HEK293 (cell line): ENCODE data around the gene ERCC6.

Experiments used
- CTCF ChIA-PET: fragments of 350-600 bp; formaldehyde crosslinking; extraction: SDS; loops from one replicate; lab custom pipeline; 2021; ENCODE audit warnings: antibody characterized with exemption; lab: Yijun Ruan, JAX
- POLR2A ChIA-PET: fragments of 300-600 bp; formaldehyde crosslinking; extraction: SDS; loops from one replicate; lab custom pipeline; 2020; ENCODE audit warnings: antibody characterized with exemption, inconsistent platforms; lab: Yijun Ruan, JAX
- H3K27ac ChIP-seq: fragments of 200-500 bp; sonication (Bioruptor generic); 2 replicates; pipeline ENCODE4 v1.5.1; 2014; ENCODE audit warnings: low read depth, low read length, control low read depth, inconsistent platforms; ENCODE audit errors: extremely low read depth
- H3K36me3 ChIP-seq, 2 experiments: fragments of 200-500 bp in 1 of 2; sonication (Bioruptor generic) in 1 of 2; 1 replicate in 1 of 2; 2 replicates in 1 of 2; pipeline ENCODE4 v1.5.1; 2014 to 2017; ENCODE audit warnings: inconsistent platforms in 2 of 2, low read length in 2 of 2; ENCODE audit not compliant: control insufficient read depth in 2 of 2, insufficient read depth in 1 of 2
- H3K4me1 ChIP-seq: fragments of 200-500 bp; sonication (Bioruptor generic); 2 replicates; pipeline ENCODE4 v1.5.1; 2014; ENCODE audit warnings: mild to moderate bottlenecking, low read length, inconsistent platforms; ENCODE audit not compliant: control insufficient read depth, insufficient read depth
- H3K4me3 ChIP-seq: 2 replicates; pipeline ENCODE4 v1.5.1; 2011; ENCODE audit warnings: low read depth, mild to moderate bottlenecking, control low read depth, low read length, moderate library complexity
- H3K9me3 ChIP-seq: fragments of 200-500 bp; sonication (Bioruptor generic); 2 replicates; pipeline ENCODE4 v1.5.1; 2014; ENCODE audit warnings: low read depth, low read length, inconsistent platforms; ENCODE audit not compliant: control insufficient read depth, insufficient read depth
- CTCF ChIP-seq: fragments of 450-650 bp; formaldehyde crosslinking; IDR thresholded peaks from 2 replicates; pipeline ENCODE4 v1.5.1; 2016; ENCODE audit warnings: missing biosample characterization, missing genetic modification characterization
- KLF17 ChIP-seq: fragments of 450-650 bp; formaldehyde crosslinking; IDR thresholded peaks from 2 replicates; pipeline ENCODE4 v1.5.1; 2016; ENCODE audit warnings: missing biosample characterization, missing genetic modification characterization
- KLF8 ChIP-seq: fragments of 450-650 bp; formaldehyde crosslinking; IDR thresholded peaks from 2 replicates; pipeline ENCODE4 v1.5.1; 2016; ENCODE audit warnings: missing biosample characterization, missing genetic modification characterization
- KLF9 ChIP-seq: fragments of 450-650 bp; formaldehyde crosslinking; IDR thresholded peaks from 2 replicates; pipeline ENCODE4 v1.5.1; 2016; ENCODE audit warnings: missing biosample characterization, missing genetic modification characterization, low read depth
- RBAK ChIP-seq: fragments of 450-650 bp; formaldehyde crosslinking; IDR thresholded peaks from 2 replicates; pipeline ENCODE4 v1.5.1; 2016; ENCODE audit warnings: missing biosample characterization, missing genetic modification characterization
- REPIN1 ChIP-seq: fragments of 450-650 bp; formaldehyde crosslinking; IDR thresholded peaks from 2 replicates; pipeline ENCODE4 v1.5.1; 2017; ENCODE audit warnings: missing biosample characterization, missing genetic modification characterization, low read depth
- SP2 ChIP-seq: fragments of 450-650 bp; formaldehyde crosslinking; IDR thresholded peaks from 2 replicates; pipeline ENCODE4 v1.5.1; 2016; ENCODE audit warnings: missing biosample characterization, missing genetic modification characterization
- SP3 ChIP-seq: fragments of 450-650 bp; formaldehyde crosslinking; IDR thresholded peaks from 2 replicates; pipeline ENCODE4 v1.5.1; 2016; ENCODE audit warnings: missing biosample characterization, missing genetic modification characterization
- ZBTB20 ChIP-seq: fragments of 450-650 bp; formaldehyde crosslinking; IDR thresholded peaks from 2 replicates; pipeline ENCODE4 v1.5.1; 2016; ENCODE audit warnings: missing biosample characterization, missing genetic modification characterization
- ZBTB48 ChIP-seq: fragments of 450-650 bp; formaldehyde crosslinking; IDR thresholded peaks from 2 replicates; pipeline ENCODE4 v1.5.1; 2016; ENCODE audit warnings: missing biosample characterization, missing genetic modification characterization
- ZBTB8A ChIP-seq: fragments of 450-650 bp; formaldehyde crosslinking; IDR thresholded peaks from 2 replicates; pipeline ENCODE4 v1.5.1; 2016; ENCODE audit warnings: missing biosample characterization, missing genetic modification characterization
- ZFHX2 ChIP-seq: fragments of 450-650 bp; formaldehyde crosslinking; conservative IDR thresholded peaks from 2 replicates; pipeline ENCODE4 v1.5.1; 2016; ENCODE audit warnings: missing biosample characterization, missing genetic modification characterization
- ZFP37 ChIP-seq: fragments of 450-650 bp; formaldehyde crosslinking; IDR thresholded peaks from 2 replicates; pipeline ENCODE4 v1.5.1; 2016; ENCODE audit warnings: missing biosample characterization, missing genetic modification characterization
- ZFP41 ChIP-seq: fragments of 450-650 bp; formaldehyde crosslinking; IDR thresholded peaks from 2 replicates; pipeline ENCODE4 v1.5.1; 2016; ENCODE audit warnings: missing biosample characterization, missing genetic modification characterization, borderline replicate concordance
- ZNF324 ChIP-seq: fragments of 450-650 bp; formaldehyde crosslinking; IDR thresholded peaks from 2 replicates; pipeline ENCODE4 v1.5.1; 2016; ENCODE audit warnings: missing biosample characterization, missing genetic modification characterization
- ZNF341 ChIP-seq: fragments of 450-650 bp; formaldehyde crosslinking; IDR thresholded peaks from 2 replicates; pipeline ENCODE4; 2016; ENCODE audit warnings: low read depth, missing biosample characterization, missing genetic modification characterization
- ZNF354C ChIP-seq: fragments of 450-650 bp; formaldehyde crosslinking; IDR thresholded peaks from 2 replicates; pipeline ENCODE4 v1.5.1; 2016; ENCODE audit warnings: missing biosample characterization, missing genetic modification characterization, low read depth, borderline replicate concordance
- ZNF560 ChIP-seq: fragments of 450-650 bp; formaldehyde crosslinking; IDR thresholded peaks from 2 replicates; pipeline ENCODE4 v1.5.1; 2017; ENCODE audit warnings: missing biosample characterization, missing genetic modification characterization, borderline replicate concordance
- ZNF629 ChIP-seq: fragments of 450-650 bp; formaldehyde crosslinking; IDR thresholded peaks from 2 replicates; pipeline ENCODE4 v1.5.1; 2017; ENCODE audit warnings: missing biosample characterization, missing genetic modification characterization
- ZNF768 ChIP-seq: fragments of 450-650 bp; formaldehyde crosslinking; IDR thresholded peaks from 2 replicates; pipeline ENCODE4 v1.5.1; 2018; ENCODE audit warnings: missing biosample characterization, mild to moderate bottlenecking, missing genetic modification characterization
- ZNF843 ChIP-seq: fragments of 450-650 bp; formaldehyde crosslinking; IDR thresholded peaks from 2 replicates; pipeline ENCODE4 v1.5.1; 2016; ENCODE audit warnings: missing biosample characterization, missing genetic modification characterization
- ZSCAN30 ChIP-seq: fragments of 450-650 bp; IDR thresholded peaks from 2 replicates; pipeline ENCODE4 v1.5.1; 2018; ENCODE audit warnings: missing biosample characterization, mild to moderate bottlenecking, missing genetic modification characterization, moderate library complexity
- ZXDB ChIP-seq: fragments of 450-650 bp; formaldehyde crosslinking; IDR thresholded peaks from 2 replicates; pipeline ENCODE4 v1.5.1; 2016; ENCODE audit warnings: missing biosample characterization, missing genetic modification characterization
- TF ChIP-seq, protein P1 (sequence below): fragments of 450-650 bp; formaldehyde crosslinking; IDR thresholded peaks from 2 replicates; pipeline ENCODE4 v1.5.1; 2017; ENCODE audit warnings: missing biosample characterization, missing genetic modification characterization
- TF ChIP-seq, protein P2 (sequence below): fragments of 450-650 bp; formaldehyde crosslinking; conservative IDR thresholded peaks from 2 replicates; pipeline ENCODE4 v1.5.1; 2016; ENCODE audit warnings: low read depth, missing biosample characterization, missing genetic modification characterization
- TF ChIP-seq, protein P3 (sequence below): fragments of 450-650 bp; formaldehyde crosslinking; optimal IDR thresholded peaks from 2 replicates; pipeline ENCODE3; 2016; ENCODE audit warnings: missing biosample characterization, mild to moderate bottlenecking, missing genetic modification characterization

Gene ERCC6

DNA sequence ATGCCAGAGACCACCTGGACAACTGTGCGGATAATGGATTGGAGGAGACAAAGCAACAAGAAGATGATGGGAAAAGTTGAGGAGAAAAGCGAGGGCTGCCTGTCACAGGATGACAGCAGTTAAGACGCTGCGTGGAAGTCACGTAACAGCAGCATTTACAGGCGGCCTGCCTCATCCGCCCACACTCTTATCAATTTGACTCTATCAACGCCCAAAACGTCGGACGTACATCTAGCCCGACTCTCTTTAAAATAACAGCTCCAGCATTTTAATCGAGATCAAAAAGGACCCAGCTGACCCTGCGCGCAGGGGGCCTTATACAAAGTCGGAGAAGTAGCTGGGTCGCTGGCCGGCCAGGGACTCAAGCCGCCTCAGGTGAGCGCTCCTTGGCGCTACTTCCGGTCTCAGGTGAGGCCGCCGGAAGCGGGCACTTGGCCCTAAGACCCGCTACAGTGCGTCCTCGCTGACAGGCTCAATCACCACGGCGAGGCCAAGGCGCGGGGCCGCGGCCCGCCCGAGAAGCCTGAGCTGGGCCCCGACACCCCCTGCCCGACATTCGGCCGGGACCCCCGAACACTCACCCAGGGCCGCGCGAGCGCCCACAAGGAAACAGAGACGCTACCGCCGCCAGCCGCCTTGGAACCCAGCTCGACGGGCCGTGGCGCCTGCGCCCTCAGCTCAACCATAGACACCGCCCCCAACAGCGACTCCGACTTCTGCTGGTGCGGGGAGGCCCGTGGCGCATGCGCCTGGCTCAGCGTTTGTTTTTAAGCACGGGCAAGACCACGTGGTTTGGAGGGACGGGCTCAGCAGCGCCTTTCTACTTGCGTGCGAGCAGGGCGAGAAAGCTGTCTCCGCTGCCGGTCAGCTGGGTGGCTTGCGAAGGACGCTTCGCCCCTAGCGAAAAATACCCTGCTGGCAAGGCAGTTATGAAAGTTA lies at the start of gene ERCC6:
TSS of gene ERCC6 (minus strand) at position 741 of the 939 bp plus-strand sequence.
- ChIA-PET CTCF (interaction anchor here (0.7 to 1.4 kb wide), 9 partner anchors 10 to 881 kb away, joined by 3 to 5 read pairs (median 3); no protein-coding TSS in a partner anchor), POLR2A (interaction anchor here (1.0 to 2.1 kb wide), 6 partner anchors 9 to 68 kb away, joined by 3 to 11 read pairs (median 4); no protein-coding TSS in a partner anchor)
- peaks cover 5% of the 10 kb centered on the region; the same call in 1 of the 2 replicates for H3K4me1 ChIP-seq
- TF ChIP-seq CTCF (peak; percentile 61; the same call in 1 of the 2 replicates), KLF8 (tag by site-specific recombination) (peak; percentile 57; the same call in 1 of the 2 replicates), ZBTB8A (peak; percentile 95), KLF9 (tag by site-specific recombination) (peak; percentile 17; the same call in 1 of the 2 replicates), SP3 (peak; percentile 35; the same call in 1 of the 2 replicates), ZFP41 (tag by site-specific recombination) (no peak), ZNF629 (tag by site-specific recombination) (0 out of 2 replicates have a peak, but pooled peaks have one; percentile 43), ZFHX2 (tag by site-specific recombination) (peak; percentile 65), KLF17 (tag by site-specific recombination) (0 out of 2 replicates have a peak, but pooled peaks have one; percentile 13), REPIN1 (tag by site-specific recombination) (no peak), ZNF324 (tag by site-specific recombination) (peak; percentile 39; the same call in 1 of the 2 replicates), SP2 (peak; percentile 58), ZNF341 (tag by site-specific recombination) (peak; percentile 67; the same call in 1 of the 2 replicates), ZNF843 (tag by site-specific recombination) (0 out of 2 replicates have a peak, but pooled peaks have one; percentile 10), ZNF354C (tag by site-specific recombination) (no peak), ZBTB20 (tag by site-specific recombination) (peak; percentile 13; the same call in 1 of the 2 replicates), ZBTB48 (tag by site-specific recombination) (no peak), ZNF768 (tag by site-specific recombination) (peak; percentile 93; the same call in 1 of the 2 replicates), RBAK (tag by site-specific recombination) (no peak), ZXDB (tag by site-specific recombination) (peak; percentile 65), ZSCAN30 (tag by site-specific recombination) (0 out of 2 replicates have a peak, but pooled peaks have one; percentile 33), ZFP37 (tag by site-specific recombination) (peak; percentile 87), ZNF560 (tag by site-specific recombination) (no peak)
- TF ChIP-seq, protein P1, sequence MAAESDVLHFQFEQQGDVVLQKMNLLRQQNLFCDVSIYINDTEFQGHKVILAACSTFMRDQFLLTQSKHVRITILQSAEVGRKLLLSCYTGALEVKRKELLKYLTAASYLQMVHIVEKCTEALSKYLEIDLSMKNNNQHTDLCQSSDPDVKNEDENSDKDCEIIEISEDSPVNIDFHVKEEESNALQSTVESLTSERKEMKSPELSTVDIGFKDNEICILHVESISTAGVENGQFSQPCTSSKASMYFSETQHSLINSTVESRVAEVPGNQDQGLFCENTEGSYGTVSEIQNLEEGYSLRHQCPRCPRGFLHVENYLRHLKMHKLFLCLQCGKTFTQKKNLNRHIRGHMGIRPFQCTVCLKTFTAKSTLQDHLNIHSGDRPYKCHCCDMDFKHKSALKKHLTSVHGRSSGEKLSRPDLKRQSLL (tag by site-specific recombination), result peak; percentile 94
- TF ChIP-seq, protein P2, sequence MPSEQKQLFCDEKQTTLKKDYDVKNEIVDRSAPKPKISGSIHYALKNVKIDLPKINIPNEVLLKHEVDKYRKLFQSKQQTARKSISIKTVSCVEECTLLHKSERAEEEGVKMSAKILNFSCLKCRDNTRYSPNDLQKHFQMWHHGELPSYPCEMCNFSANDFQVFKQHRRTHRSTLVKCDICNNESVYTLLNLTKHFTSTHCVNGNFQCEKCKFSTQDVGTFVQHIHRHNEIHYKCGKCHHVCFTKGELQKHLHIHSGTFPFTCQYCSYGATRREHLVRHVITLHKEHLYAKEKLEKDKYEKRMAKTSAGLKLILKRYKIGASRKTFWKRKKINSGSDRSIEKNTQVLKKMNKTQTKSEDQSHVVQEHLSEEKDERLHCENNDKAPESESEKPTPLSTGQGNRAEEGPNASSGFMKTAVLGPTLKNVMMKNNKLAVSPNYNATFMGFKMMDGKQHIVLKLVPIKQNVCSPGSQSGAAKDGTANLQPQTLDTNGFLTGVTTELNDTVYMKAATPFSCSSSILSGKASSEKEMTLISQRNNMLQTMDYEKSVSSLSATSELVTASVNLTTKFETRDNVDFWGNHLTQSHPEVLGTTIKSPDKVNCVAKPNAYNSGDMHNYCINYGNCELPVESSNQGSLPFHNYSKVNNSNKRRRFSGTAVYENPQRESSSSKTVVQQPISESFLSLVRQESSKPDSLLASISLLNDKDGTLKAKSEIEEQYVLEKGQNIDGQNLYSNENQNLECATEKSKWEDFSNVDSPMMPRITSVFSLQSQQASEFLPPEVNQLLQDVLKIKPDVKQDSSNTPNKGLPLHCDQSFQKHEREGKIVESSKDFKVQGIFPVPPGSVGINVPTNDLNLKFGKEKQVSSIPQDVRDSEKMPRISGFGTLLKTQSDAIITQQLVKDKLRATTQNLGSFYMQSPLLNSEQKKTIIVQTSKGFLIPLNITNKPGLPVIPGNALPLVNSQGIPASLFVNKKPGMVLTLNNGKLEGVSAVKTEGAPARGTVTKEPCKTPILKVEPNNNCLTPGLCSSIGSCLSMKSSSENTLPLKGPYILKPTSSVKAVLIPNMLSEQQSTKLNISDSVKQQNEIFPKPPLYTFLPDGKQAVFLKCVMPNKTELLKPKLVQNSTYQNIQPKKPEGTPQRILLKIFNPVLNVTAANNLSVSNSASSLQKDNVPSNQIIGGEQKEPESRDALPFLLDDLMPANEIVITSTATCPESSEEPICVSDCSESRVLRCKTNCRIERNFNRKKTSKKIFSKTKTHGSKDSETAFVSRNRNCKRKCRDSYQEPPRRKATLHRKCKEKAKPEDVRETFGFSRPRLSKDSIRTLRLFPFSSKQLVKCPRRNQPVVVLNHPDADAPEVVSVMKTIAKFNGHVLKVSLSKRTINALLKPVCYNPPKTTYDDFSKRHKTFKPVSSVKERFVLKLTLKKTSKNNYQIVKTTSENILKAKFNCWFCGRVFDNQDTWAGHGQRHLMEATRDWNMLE (tag by site-specific recombination), result peak; percentile 90
- TF ChIP-seq, protein P3, sequence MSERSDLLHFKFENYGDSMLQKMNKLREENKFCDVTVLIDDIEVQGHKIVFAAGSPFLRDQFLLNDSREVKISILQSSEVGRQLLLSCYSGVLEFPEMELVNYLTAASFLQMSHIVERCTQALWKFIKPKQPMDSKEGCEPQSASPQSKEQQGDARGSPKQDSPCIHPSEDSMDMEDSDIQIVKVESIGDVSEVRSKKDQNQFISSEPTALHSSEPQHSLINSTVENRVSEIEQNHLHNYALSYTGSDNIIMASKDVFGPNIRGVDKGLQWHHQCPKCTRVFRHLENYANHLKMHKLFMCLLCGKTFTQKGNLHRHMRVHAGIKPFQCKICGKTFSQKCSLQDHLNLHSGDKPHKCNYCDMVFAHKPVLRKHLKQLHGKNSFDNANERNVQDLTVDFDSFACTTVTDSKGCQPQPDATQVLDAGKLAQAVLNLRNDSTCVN (tag by site-specific recombination), result peak; percentile 64

More for the DNA sequence above, at the start of gene ERCC6:
- H3K4me3 ChIP-seq, result peak within 1 kb of the TSS; percentile 62
- H3K36me3 ChIP-seq, result peaks cover 0 to 10% of the 10 kb centered on the region in 2 experiments; a peak in 1 of 3 replicates
- peak within 1 kb of the TSS; percentile 18; the same call in 1 of the 2 replicates for H3K27ac ChIP-seq
- H3K9me3 ChIP-seq, result no peaks in the 10 kb centered on the region
